B cell (primary cell): Measurements from ENCODE around the gene KANTR.

Experiments
- CTCF ChIP-seq: fragments of 200-600 bp; IDR thresholded peaks from one replicate; pipeline ENCODE4 v1.8.0; 2022; ENCODE audit warnings: antibody characterized with exemption, mild to moderate bottlenecking
- EZH2 ChIP-seq: IDR thresholded peaks from 2 replicates; pipeline ENCODE4 v1.6.1; 2012; ENCODE audit warnings: borderline replicate concordance, low read depth, mild to moderate bottlenecking, moderate library complexity, low read length; ENCODE audit not compliant: insufficient read depth, poor library complexity, severe bottlenecking

DNA sequence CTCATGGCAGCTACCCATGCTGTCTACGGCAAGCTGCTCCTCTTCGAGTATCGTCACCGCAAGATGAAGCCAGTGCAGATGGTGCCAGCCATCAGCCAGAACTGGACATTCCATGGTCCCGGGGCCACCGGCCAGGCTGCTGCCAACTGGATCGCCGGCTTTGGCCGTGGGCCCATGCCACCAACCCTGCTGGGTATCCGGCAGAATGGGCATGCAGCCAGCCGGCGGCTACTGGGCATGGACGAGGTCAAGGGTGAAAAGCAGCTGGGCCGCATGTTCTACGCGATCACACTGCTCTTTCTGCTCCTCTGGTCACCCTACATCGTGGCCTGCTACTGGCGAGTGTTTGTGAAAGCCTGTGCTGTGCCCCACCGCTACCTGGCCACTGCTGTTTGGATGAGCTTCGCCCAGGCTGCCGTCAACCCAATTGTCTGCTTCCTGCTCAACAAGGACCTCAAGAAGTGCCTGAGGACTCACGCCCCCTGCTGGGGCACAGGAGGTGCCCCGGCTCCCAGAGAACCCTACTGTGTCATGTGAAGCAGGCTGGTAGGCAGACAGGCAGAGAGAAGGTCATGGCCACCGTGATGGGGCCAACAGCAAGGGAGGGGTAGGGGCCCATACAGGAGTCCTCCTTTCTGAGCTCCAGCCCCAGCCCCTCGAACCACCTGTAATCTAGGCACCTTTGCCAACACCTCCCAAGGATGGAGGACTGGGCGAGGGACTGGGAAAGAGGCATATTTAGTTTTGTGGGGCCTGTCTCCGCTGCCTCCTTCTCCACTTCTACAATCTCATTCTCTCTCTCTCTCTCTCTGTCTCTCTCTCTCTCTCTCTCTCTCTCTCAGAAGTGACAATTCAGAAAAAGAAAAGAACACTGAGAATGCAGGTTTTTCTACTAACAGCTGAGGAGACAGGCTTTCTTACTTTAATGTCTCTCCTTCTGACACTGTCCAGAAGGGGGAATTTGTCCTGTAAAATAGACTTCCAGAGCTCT is 16.4 kb upstream of the KANTR start:
- TF ChIP-seq CTCF (no peak), EZH2 (no peak)
